ENCODE measurements around the gene SLC23A1. TPM values are rescaled to one million over a fixed set of nuclear protein-coding genes. Genes with fewer than 3 reads are reported as not detected.

The SLC23A1 gene
- total RNA-seq, 4 donors from 2014 or later: not detected

DNA sequence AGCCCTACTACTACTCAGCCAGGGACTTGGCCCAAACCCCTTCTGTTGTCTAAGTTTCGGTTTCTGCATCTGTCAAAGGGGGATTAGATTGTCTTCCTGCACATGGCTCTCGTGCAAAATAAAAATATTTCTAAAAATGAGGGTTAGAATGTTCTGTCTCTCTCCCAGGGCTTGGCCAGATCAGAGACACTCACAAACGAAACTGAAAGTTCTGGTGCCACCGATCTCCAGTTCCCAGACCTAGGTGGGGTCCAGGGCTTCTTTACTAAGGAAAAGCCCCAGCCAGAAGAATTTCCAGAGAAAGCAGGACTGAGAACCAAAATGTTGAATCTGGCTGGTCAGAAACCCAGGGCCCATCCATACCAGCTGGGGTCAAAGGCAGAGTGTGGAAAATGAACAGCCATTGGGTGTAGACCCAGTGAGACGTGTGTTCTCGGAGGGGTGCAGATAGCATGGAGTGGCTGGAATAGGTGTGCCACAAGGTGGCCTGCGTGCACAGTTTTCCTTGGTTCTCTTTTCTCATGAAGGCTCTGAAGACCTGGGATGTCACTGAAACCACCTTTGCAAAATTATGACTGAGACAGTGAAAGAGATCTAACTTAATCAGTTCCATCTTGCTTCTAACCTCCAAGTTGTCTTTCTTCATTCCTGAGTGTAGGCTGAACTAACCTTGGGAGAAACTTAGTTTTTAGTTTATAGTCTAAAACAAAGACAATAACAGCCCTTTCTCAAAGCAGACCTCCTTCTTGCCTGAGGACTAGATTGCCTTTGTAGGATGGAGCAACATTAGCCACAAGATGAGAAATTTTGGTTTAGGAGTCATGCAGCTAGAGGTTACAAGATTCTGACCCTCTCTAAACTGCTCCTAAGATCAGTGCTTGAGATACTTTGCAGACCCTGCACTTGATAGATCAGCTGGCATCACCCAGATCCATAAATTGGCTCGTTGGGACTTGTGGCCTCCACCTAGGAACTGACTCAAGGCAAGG is 2.3 kb upstream of the SLC23A1 start:
- Histone ChIP-seq H3K27me3 (no peaks in the 10 kb centered on the region), H3K4me1 (peaks cover 0 to 22% (median 9%) of the 10 kb centered on the region in 4 donors), H3K36me3 (no peaks in the 10 kb centered on the region), H3K27ac (peak overlapping the region in 3 of 4 donors; percentile 42 to 62 (median 43)), H3K4me3 (peak overlapping the region in 2 of 4 donors; percentile 28 to 29), H3K9me3 (no peaks in the 10 kb centered on the region)
- WGBS, 2 donors: 51 to 53% methylated on average over 8 of the region's 8 CpGs
- TF ChIP-seq EP300 (IDR thresholded peaks at IDR 0.05): no peak
- TF ChIP-seq, protein P1, sequence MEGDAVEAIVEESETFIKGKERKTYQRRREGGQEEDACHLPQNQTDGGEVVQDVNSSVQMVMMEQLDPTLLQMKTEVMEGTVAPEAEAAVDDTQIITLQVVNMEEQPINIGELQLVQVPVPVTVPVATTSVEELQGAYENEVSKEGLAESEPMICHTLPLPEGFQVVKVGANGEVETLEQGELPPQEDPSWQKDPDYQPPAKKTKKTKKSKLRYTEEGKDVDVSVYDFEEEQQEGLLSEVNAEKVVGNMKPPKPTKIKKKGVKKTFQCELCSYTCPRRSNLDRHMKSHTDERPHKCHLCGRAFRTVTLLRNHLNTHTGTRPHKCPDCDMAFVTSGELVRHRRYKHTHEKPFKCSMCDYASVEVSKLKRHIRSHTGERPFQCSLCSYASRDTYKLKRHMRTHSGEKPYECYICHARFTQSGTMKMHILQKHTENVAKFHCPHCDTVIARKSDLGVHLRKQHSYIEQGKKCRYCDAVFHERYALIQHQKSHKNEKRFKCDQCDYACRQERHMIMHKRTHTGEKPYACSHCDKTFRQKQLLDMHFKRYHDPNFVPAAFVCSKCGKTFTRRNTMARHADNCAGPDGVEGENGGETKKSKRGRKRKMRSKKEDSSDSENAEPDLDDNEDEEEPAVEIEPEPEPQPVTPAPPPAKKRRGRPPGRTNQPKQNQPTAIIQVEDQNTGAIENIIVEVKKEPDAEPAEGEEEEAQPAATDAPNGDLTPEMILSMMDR (IDR thresholded peaks at IDR 0.05): no peak
- no peak for TF ChIP-seq POLR2A (IDR thresholded peaks at IDR 0.05)
- no peak for DNase-seq (ENCODE audit: low spot score in 2 of 2)

- 77 to 85% methylated on average over 9 of the region's 9 CpGs for WGBS, 2 donors
- Histone ChIP-seq H3K36me3 (no peaks in the 10 kb centered on the region), H3K9me3 (no peaks in the 10 kb centered on the region), H3K4me1 (peaks cover 0 to 19% (median 9%) of the 10 kb centered on the region in 4 donors), H3K27me3 (no peaks in the 10 kb centered on the region), H3K27ac (peak overlapping the region in 3 of 4 donors; percentile 42 to 62 (median 43)), H3K4me3 (peak overlapping the region in 2 of 4 donors; percentile 28 to 29)
- no peak for DNase-seq (ENCODE audit: low spot score in 2 of 2)
- TF ChIP-seq POLR2A (IDR thresholded peaks at IDR 0.05) (no peak), EP300 (IDR thresholded peaks at IDR 0.05) (no peak)
- TF ChIP-seq, protein P1 (IDR thresholded peaks at IDR 0.05): no peak
Observed at GRCh38 chr5:139384591-139385051, 1.5 kb upstream of the SLC23A1 start.

DNA sequence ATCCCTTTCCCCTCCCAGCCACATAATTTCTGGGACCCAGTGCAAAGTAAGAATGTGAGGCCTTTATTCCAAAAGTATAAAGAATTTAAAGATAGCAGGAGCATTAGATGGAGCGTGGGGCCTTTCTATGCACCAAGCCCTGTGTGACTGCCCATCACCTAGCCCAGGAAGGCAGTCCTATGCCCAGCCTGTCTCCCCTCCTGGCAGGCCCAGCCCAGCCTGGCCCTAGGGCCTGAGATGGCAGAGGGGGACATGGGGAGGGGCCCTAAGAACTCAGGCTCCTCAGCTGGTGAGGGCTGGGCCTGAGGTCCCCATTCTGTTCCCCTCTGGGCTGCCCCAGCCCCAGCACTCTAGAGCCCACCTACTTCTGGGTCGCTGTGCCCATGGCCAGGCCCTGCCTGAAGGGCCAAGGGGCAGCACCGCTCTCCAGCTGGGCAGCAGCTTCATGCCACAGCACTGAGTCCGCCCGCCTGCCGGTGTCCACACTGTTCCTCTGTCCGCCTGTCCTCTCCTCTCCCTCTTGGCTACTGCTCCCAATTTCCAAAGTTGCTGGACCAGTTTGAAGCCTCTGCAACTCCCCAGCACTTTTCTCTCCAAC is 995 bp upstream of the SLC23A1 start:
- DNase-seq (ENCODE audit: low spot score in 2 of 2): no peak
- TF ChIP-seq, protein P1 (IDR thresholded peaks at IDR 0.05): no peak
- TF ChIP-seq EP300 (IDR thresholded peaks at IDR 0.05) (no peak), POLR2A (IDR thresholded peaks at IDR 0.05) (no peak)
- H3K27ac ChIP-seq: peak overlapping the region in 1 of 4 donors; percentile 50

DNA sequence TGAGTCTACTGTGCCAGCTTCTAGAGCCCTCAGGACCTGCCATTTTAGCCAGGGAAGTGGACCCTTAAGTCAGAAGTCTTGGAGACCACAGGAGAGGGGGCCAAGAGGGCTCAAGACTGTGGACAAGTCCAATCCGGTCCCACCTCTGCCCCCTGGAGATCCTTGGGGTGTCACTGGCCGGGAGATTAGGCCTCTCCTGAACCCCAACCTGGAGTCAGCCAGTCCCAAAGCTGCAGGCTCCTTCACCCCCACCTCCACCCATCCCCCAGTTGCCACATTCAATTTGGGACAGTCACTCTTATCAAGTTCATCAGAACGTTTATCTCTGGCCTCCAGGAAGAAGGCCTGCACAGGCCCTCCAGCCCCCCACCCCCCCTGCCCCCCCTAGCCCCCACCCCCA is 290 bp downstream of the SLC23A1 start:
- H3K27me3 ChIP-seq: no peaks in the 10 kb centered on the region
- no peak overlapping the region for H3K4me3 ChIP-seq
- TF ChIP-seq, protein P1 (IDR thresholded peaks at IDR 0.05): no peak
- TF ChIP-seq EP300 (IDR thresholded peaks at IDR 0.05) (no peak), POLR2A (IDR thresholded peaks at IDR 0.05) (no peak)
- 58 to 65% methylated on average over 3 of the region's 3 CpGs for WGBS, 2 donors
- no peaks in the 10 kb centered on the region for H3K9me3 ChIP-seq
- peaks cover 0 to 11% (median 0%) of the 10 kb centered on the region in 3 donors for H3K36me3 ChIP-seq
- H3K27ac ChIP-seq: peak overlapping the region in 1 of 4 donors; percentile 32
- peaks cover 0 to 15% (median 7%) of the 10 kb centered on the region in 4 donors for H3K4me1 ChIP-seq
- DNase-seq (ENCODE audit: low spot score in 2 of 2): no peak

More for the DNA sequence above, 995 bp upstream of the SLC23A1 start:
- 73 to 81% methylated on average over 7 of the region's 7 CpGs for whole genome bisulfite sequencing, 2 donors
- Histone ChIP-seq H3K4me1 (peaks cover 0 to 19% (median 9%) of the 10 kb centered on the region in 4 donors), H3K9me3 (no peaks in the 10 kb centered on the region), H3K27me3 (no peaks in the 10 kb centered on the region), H3K36me3 (no peaks in the 10 kb centered on the region), H3K4me3 (no peak overlapping the region)

Measured in tibial nerve (tissue), 4 donors.